Measurements from ENCODE around the gene MANSC1.

Gene MANSC1
- 0.10 to 0.13 reads per million in 2 donors for total RNA-seq

DNA sequence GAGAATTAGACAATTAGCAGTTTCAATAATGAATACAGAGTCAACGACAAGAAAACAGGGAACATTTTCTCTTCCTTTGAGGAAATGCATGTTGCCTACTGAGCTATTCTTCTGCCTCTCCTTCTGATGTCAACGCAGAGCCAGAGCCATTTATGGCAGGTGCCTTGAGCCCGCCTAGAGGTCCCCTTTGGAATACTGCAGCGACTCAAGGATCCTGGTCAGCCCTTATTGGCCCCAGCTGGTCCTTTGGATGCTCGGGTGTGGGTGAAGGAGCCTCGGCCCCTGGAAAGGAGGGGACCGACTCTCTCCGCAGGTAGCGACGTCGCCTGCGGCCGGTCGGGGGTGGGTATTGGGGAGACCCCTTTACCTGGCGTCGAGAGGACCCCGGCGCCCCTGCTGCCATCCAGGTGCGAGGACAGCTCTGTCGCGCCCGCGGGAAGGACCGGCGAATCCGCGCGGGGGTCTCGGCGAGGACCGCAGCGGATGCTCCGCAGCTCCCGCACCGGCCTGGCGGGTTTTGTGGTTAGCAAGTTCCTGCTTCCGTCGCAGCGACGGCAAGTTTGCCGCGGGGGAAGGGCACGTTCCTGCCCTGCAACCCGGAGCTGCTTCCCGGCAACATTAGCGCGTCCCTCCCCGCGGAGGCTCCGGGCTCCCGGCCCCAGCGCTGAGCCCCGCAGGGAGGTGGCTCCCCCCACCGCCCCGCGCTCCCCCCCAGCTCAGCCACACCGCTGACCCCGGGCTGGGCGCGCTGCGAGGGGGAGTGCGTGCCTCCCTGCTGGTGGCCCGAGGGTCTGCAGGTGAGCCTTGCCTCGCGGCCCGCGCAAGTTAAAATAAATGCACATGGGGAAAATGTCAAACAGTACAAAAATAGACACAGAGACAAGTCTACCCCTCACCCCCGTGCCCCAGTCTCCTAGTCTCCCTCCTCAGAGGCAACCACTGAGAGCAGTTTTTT is at the start of gene MANSC1:
Gene MANSC1 (minus strand): TSS at position 532 of the 955 bp plus-strand sequence. CDS start 6,928 bp downstream, outside the sequence.
- peak; percentile 19 for DNase-seq

GRCh38 chr12:12399161-12399560 is 49.1 kb upstream of the MANSC1 start:
- no peak for DNase-seq

DNA sequence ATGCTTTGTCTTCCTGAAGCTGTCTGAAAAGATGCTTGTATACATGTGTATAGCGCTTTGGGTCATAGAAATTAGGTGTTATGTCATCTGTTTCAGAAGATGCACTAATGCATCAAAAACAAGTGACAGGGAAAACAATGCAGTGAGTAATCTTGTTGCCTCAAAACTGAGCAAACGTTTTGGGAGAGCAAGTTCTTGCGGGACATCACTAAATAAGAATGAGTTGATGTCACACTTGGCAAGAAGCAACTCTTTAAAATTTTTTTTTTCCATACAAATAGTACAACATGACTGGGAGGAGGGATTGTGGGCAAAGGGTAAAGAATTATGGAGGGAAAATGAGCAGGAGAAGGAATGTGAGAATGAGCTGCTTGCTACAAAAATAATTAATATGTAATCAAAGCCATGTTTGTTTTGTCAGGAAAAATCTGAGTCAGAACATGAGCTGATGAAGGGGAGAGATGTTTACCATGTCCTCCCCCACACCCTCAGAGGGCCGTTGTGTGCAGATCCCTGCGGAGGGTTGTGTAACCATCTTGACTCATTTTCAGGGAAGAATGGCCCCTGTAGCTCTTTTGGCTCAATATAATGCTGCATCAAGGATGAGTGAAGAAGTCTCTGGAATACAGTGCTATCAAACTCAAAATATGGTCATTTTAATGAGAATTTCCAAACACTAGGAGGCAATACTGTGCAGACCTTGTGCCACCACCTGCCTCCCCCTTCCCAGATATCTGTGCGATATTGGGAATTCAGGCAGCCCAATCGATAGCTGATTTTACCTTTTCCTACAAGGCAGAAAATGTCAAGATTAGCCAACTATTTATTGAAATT is 48.2 kb upstream of the MANSC1 start:
- DNase-seq, result no peak

GRCh38 chr12:12397184-12397583 is 47.1 kb upstream of the MANSC1 start:
- no peak for DNase-seq

GRCh38 chr12:12396694-12397093 is 46.7 kb upstream of the MANSC1 start:
- no peak for DNase-seq

- DNase-seq, result no peak
Measured at GRCh38 chr12:12393171-12393570, 43.1 kb upstream of the MANSC1 start.

- DNase-seq, result no peak
Measured at GRCh38 chr12:12392413-12392812, 42.4 kb upstream of the MANSC1 start.

GRCh38 chr12:12387501-12387900 is 37.5 kb upstream of the MANSC1 start:
- DNase-seq, result no peak

DNA sequence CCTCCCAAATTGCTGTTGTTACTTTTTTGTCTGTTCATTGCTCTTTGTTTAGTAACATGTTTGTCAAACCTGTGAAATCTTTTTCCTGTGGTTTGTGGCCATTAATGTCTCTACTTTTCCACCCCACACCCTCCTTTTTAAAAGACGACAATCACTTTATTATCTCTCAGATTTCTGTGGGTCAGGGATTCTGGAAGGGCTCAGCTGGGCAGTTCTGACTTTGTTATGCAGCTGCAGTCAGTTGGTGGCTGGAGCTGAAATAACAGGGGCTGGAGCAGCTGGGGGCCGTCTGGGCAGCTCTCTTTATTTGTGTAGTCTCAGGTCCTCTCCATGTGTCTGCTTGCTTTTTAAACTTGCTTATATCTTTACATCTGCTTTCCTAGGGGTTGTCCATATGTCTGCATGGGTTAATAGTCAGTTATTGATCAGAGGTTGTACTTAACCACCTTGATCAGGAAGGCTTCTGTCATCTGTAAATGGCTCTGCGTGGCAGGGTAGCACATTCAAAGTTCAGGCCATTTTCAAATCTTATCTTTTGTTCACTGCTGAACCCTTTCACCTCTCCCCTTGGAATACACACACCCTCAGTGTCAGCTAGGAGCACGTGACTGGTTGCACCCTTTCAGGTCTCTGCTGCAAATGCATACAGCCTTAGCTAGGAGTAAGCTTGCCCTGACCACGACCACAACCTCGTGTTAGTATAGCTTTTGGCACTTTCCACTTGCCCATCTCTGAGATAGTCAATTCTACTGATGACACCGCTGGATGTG is 34.7 kb upstream of the MANSC1 start:
- no peak for DNase-seq

GRCh38 chr12:12381982-12382381 is 31.9 kb upstream of the MANSC1 start:
- DNase-seq, result no peak

GRCh38 chr12:12380949-12381593 is 31.0 kb upstream of the MANSC1 start:
- DNase-seq, result no peak

DNA sequence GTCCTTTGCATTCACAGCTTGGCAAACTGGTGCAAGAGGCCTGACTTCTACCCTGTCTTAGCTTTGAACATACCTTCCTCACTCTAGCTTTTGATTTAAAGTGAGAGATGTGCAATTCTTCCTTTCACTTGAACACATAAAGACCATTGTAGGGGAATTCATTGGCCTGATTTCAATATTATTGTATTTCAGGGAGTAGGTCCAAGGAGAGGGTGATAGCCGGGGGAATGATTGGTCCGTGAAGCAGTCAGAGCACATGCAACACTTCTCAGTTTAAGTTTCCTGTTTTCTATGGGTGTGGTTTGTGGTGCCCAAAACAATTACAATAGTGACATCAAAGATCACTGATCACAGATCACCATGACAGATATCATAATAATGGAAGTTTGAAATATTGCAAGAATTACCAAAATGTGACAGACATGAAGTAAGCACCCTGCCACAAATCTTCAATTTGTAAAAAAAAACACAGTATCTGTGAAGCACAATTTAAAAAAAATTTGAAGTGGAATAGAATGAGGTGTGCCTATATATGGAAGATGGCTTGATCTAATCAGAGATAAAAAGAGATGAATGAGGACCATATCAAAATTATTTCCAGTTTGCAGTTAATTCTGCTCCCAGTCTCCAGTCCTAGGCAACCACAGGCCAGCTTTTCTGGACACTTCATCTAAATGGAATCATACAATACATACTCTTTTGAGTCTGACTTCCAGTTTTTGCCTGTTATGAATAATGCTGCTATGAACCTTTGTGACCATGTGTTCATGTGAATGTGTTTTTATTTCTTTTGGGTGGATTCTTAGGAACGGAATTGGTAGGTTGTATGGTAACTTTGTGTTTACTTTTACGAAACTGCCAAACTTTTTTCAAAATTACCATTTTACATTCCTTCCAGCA is 30.0 kb upstream of the MANSC1 start:
- DNase-seq, result no peak

DNA sequence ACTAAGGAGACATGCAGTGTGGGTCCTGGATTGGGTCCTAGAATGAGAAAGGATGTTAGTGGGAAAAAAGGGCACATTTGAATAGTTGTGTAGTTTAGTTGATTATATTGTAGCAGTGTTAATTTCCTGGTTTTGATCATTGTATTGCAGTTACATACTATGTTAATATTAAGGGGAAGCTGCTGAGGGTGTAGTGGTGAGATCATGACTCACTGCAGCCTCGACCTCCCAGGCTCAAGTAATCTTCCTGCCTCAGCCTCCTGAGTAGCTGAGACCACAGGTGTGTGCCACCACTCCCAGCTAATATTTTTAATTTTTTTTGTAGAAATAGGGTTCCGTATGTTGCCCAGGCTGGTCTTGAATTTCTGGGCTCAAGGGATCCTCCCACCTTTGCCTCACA is 28.6 kb upstream of the MANSC1 start:
- no peak for DNase-seq

DNA sequence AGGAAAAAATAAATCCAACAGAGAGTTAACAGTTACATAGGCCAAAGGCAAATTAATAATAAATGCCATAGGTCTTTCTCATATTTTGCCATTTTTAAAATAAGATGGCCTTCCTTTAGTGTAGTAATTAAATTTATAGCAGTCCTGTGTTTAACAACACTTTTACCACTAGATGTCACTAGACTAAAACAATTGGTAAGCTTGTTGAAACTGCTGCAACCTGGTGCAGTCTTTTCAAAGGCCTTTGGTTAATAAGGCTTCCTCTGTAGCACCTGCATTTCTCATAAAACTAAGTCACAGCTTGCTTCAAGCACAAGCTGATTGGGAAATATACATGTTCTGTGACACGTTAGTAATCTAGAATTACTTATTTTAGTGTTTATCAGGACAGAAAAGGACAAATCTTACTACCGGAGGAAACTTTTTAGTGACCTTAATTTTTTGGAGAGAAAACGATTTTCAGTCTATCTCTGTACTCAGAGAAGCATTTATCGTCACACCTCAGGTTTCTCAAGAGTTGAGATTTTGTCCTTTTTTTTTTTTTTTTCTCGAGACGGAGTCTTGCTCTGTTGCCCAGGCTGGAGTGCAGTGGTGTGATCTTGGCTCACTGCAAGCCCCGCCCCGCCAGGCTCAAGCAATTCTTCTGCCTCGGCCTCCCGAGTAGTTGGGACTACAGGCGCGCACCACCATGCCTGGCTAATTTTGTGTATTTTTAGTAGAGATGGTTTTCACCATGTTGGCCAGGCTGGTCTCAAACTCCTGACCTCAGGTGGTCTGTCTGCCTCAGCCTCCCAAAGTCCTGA is 26.8 kb upstream of the MANSC1 start:
- no peak for DNase-seq

- DNase-seq, result no peak
Measured at GRCh38 chr12:12372946-12373722, 23.1 kb upstream of the MANSC1 start.

- no peak for DNase-seq
Measured at GRCh38 chr12:12367482-12367998, 17.5 kb upstream of the MANSC1 start.

DNA sequence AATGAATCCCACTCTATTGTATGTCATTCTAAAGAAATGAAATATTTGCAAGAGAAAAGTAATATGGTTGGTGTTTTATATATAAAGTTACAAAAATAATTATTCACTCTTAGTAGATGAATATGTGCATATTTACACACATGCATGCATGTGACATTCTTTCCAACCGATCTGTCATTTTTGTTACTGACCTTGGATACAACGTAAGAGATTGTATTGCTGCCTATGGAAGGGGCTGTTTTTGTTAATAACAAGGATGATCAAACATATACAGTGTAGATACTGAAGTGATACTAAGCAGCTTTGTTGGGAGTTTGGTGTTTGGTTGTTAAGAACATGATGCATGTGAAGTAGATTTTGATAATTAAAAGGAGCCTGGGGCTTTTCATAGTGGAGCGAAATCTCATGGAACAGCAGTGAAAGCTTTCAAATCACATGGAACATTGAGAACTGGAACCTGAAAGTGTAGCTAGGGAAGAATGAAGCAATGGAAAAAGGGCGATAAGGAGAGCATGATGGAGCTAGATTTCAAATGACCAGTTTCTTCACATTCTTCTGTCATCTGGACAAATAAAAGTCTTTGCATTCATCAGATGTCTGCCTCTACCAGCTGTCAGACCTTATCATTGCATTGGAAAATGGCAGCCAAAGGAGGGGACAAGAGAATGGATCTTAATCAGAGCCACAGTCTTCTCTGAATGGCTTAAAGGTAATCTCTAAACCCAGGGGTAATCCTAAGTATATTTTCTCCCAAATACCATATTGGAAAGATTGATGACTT is 16.8 kb upstream of the MANSC1 start:
- no peak for DNase-seq

- no peak for DNase-seq
Measured at GRCh38 chr12:12365931-12366431, 15.9 kb upstream of the MANSC1 start.

Data from activated gamma-delta T cell (primary cell).